ENCODE measurements around the gene RALGDS.
"Not testable (repeated sequence)": the region's sequence is repeated elsewhere in the genome, so short reads cannot be mapped to it uniquely, and the experiment has no call there.

The RALGDS gene

DNA sequence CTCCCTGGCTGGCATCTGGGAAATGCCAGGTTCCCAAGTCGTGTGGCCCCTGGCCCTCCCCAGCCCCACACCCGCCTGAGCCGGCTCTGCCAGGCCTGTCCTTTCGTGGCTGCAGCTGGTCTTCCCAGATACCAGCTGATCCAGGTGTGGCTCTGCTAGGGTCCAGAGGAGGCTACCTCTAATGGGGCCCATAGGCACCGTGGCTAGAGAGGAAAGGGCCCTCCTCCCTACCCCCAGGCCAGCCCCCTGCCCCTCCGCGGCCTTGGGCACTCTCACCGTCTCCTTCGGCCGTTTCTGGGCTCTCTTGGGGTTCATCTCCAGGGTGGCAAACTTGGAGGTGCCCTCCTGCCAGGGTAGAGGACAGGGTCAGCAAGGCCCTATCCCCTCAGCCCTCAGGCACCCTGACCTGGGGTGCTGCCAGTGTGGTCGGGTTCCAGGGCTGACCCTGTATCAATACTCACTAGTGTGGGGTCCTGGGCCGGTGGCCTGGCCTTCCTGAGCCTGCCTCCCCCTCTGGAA lies 17.0 kb downstream of the RALGDS start:
- no peak for DNase-seq

DNA sequence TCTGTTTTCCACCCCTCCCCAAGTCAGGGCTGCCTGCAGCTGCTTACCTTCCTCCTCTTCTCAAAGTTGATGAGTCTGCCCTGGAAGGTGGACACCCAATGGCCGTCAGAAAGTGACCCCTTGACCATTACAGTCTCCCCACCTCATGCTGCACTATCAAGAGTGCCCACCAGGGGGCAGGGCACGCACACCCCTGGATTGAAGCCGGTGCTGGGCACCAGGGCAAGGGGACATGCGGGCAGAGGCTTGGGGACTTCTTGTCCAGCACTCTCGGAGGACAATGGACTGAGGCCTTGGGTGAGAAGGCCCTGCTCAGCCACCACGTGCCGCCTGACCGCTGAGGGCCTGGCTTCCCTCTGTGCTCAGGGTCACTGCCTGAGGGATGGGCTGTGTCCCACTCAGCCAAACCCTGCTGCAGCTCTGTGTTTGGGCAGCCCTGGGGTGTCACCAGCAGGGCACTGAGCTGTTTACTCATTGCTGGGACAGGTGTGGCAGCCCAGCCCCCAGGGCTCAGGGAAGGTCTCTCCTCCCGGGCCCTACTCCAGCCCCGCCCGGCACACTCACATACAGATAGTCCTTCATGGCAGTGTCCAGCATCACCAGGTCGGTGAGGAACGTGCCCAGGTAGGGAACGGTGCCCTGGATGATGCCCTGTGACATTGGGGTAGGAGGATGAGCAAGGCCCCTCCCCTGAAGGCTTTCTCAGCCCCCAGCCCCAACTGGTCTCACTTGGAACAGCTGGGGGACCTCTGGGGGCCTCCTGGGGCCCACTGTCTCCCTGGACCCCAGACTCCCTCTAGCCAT lies 17.7 kb downstream of the RALGDS start:
- DNase-seq, result no peak

DNA sequence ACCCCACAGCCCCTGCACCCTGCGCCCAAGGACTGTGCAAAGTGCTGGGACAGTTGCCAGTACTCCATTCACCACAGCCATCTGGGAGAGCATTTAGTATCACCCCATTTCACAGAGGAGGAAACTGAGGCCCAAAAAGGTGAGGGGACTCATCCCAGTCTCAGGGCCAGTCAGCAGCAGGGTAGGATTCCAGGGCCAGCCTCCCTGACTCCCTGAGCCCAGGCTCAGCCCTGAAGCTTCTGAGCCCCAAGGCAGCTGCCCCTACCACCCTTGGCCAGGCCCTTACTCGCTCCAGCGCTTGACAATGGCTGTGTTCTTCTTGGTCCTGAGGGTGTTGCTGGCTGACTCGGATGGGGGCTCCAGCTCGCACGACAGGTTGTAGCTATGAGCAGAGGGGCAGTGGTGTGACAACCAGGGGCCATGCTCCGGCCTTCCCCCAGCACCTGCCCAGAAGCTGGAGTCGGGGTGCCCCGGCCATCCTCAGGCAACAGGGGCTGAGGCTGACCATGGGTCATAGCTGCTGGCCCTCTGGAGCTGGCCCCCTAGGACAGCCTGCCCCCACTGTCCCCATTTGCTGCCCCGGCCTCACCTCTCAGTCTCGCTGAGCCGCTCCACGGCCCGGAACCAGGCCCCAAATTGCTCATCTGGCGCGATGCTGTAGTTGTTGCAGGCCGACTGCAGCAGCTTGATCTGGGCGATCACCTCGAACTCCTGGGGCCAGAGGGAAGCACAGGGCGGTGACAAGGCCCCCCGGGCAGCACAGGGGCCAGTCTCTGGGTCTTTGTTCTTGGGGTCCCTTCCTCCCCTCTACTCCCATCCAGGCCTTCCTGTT lies 18.6 kb downstream of the RALGDS start:
- no peak for DNase-seq

DNA sequence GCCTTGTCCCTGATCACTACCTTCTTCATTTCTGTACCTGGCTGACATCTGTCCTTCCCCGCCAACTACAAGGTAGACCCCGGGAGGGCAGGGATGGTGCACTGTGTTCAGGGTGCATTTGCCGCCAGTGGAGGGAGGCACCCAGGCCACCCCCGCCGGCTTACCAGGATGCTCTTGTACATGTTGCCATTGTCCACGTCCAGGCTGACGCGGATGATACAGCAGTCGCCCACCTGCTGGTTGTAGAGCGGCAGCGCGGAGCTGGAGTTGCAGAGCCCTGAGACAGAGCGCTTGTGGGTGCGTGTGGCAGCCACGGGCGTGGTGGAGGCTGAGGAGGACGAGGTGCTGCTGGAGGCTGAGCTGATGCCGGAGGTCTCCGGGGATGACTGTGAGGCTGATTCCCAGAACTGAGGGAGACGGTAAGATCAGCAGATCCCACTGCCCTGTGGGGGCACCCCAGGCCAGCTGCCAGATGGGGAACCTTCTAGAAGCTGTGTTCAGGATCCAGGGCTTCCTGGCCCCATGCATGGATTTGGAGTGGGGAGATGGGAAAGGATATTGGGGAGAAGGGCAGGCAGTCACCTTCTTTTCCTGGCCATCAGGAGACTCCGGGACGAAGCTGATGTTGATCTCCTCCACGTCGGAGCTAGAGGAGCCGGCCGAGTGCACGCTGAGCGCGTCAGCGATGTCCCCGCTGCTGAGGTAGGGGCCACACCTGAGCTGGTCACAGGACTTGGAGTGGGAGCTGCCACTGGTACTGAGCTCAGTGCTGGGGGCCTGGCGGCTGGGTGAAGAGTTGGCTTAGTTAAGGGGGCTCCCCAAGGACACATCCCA lies 19.5 kb downstream of the RALGDS start:
- no peak for DNase-seq

DNA sequence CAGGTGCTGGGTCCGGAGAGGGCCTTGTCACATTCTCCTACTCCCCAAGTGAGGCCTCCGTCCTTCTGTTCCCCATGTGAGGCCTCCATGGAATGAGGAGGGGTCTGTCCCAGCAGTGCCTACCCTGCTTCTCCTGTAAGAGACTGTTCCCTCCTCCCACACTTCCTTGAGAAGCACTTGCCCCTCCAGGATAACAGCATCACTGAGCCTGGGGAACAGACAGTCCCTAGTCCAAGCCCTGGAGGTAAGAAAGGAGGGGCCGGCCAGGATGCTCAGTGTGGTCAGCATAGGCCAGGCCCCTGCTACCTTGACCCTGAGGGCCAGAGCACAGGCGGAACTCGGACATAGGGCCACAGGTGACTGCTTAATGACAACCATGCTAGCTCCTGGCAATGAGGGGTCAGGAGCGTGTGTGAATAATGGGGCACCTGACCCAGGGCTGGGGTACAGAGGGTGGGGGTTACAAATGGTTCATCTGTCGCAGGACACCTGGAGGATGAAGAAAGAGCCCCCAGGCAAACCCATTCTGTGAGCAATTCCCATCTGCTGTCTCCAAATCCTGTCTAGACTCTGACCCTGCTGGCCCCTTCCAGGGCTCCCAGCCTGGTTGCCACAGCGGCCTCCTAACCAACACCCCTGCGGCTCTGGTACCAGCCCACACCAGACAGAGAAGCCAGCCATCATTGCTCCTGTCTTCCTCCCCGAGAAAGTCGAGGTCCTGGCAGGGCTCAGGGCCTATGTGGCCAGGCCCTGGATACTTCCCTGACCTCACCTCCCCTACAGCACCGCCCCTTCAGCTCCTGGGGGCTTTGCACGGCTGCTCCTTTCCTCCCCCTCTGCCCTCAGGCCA lies 20.3 kb downstream of the RALGDS start:
- DNase-seq, result no peak

DNA sequence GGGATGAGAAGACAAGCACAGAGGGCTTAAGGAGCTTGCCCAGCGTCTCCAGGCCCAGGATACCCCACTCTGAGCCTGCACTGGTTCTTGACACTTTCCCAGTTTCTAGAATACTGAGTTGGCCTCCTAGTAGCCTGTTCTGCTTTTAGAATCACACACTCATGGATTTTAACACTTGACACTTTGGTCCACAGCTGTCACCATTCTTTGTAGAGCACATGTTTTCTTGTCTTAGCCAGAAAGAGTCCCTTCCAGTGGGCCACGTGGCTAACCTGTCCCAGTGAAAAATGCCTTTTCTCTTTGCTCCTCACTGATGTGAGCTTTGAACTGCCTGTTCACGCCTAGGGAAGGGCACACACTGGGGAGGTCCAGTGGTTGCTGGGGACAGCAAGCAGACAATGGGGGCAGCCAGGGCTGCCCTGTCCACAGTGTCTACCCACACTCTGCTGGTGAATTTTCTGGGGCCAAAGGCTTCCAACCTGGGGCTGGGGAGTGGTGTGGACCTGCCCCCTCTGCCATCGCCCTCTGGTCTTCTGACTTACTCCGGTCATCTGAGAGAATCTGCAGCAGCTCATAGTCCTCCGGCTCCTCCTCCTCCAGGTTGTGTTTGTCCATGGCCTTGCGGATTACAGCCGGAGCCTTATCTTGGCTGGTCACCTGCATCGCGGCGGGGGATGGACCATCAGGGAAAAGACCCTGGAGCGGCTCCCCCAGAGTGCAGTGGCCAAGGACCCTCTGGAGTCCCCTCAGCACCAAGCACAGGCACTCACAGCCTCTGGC lies 21.1 kb downstream of the RALGDS start:
- DNase-seq, result no peak

DNA sequence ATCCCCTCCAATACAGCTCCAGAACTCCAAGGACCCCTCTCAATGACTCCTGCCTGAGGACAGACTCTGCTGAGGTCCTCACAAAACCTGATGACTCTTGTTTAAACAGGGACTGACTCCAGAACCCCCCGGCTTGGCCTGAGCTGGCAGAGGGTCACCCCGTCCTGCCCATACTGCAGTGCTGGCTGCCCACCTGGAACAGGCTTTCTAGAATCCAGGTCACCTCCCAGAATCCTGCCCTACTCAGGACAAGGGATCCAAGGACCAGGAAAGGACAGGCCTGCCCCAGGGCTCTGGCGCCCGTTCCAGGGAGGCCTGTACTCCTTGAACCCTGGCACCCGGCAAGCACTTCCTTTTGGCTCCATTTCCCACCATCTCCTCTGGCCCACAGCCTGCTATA lies 22.2 kb downstream of the RALGDS start:
- no peak for DNase-seq

DNA sequence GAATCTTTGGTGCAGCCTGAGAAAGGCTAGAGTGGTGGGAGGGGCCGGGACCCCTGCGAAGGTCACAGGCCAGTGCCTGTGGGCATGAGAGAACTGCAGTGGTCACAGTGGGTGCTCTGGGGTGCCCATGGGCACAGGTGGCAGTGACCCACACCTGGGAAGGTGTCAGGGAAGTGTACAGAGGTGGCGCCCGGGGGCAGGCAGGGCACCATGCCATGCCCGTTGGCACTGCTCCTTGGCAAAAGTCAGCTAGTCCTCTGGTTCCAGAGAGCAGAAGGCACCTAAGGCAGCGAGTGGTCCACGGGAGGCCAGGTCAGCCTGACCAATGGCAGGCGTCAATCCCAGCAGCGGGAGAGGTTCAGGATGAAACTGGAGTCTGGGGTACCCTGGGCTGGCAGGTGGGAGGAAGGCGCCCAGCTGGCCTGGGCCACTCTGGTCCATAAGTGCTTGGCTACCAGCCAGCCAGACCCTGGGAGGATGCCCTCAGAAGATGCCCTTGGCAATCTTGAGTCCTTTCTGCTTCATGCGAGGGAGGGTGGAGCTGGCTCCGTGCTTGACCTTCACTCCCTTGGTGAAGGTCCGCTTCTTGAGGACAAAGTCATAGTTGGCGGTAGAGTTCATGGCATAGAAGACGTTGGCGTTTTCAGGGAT lies 22.8 kb downstream of the RALGDS start:
- DNase-seq, result no peak

DNA sequence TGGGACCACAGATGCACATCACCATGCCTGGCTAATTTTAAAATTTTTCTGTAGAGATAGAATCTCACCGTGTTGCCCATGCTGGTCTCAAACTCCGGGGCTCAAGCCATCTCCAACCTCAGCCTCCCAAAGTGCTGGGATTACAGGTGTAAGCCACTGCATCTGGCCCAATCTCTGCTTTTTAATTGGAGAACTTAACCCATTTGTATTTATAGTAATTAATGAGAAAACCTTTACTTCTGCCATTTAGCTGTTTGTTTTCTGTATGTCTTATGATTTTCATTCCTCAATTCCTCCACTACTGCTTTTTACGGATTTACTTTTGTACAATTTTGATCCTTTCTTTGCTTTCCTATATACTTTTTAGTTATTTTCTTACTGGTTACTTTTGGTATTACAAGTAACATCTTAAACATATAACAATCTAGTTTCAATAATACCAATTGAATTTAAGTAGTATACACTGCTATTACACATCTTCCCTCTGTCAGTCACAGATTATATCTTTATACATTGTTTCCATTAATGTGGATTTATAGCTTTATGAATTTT lies 26.1 kb downstream of the RALGDS start:
- no peak for DNase-seq

DNA sequence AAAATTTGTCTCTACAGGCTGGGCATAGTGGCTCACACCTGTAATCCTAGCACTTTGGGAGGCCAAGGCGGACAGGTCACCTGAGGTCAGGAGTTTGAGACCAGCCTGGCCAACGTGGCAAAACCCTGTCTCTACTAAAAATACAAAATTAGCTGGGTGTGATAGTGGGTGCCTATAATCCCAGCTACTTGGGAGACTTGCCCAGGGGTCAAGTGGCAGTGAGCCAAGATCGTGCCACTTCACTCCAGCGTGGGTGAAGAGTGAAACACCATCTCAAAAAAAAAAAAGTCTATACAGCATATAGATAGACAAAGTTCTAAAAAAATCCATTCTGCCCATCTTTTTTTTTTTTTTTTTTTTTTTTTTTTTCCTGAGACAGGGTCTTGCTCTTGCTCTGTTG lies 26.7 kb downstream of the RALGDS start:
- not testable (repeated sequence) for DNase-seq

DNA sequence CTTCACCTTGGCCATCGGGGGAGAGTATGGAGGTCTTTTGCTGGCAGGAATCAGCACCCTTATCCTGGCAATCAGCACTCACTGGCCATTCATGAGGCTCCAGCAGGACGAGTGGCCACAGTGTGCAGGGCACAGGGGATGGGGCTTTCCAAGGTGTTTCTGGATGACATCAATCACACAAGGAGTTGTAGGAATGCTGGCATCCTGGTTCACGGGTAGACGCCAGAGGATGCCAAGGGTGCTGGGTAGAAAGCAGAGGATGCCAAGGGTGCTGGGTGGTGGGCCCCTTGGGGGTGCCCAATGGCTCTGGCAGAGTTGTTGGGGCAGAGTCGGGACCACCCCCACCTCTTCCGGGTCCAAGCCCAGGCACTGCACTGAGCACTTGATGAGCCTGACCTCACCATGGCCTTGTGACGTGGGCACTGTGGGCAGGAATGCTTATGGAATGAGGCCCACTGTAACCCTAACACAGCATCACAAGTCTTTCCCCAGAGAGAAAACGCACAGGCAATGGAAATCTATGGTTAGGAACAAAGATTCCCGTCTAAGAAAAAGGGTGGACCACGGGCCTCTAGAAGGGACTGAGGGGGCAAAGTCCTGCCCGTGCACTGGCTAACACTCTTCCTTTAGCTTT lies 30.2 kb downstream of the RALGDS start:
- no peak for DNase-seq

DNA sequence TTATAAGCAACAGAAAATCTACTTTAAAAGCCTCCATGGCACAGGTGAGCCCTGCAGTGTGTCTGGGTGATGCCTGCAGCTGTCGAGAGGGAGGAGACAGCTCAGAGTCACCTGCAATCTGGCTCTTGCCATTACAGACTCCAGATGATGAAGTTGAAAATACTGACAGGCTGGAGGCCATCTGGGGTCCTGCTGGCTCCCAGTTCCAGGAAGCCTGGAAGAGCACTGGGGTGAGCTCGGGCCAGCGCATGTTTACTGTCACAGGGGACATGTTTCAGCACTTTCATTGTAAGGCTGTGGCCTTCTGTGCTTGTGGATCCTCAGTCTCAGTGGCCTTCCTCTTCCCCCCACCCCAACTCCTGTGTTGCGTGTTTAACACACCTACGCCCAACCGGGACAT lies 30.9 kb downstream of the RALGDS start:
- no peak for DNase-seq

DNA sequence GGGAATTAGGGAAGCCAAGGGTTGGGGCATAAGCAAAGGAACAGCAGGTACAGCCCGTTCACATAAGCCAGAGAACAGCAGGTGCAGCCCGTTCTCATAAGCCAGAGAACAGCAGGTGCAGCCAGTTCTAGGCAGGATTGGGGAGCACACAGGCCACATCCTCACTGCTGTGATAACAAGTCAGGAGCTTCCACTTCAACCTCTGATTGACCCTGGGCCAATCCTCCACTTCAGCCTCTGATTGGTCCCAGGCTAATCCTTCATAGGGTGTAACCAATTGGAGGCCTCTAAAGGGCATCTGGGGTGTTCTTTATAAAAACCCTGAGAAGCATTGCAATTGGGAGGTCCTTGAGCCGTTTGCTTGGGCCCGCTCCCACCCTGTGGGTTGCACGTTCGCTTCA lies 31.8 kb downstream of the RALGDS start:
- no peak for DNase-seq

DNA sequence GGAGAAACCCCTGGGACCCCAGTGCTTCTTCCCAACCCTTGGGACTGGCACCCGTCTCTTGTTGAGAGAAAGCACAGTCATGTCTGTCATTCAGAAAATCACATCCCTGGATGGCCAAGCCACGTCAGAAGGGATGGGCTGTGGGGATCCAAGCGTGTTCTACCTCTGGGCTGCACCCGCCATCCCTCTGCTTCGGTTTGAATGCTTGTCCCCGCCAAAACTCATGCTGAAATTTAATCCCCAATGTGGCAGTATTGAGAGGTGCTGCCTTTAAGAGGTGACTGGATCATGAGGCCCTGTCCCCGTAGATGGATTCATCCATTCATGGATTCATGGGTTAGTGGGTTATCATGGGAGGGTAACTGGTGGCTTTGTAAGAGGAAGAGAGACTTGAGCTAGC lies 32.3 kb downstream of the RALGDS start:
- no peak for DNase-seq

DNA sequence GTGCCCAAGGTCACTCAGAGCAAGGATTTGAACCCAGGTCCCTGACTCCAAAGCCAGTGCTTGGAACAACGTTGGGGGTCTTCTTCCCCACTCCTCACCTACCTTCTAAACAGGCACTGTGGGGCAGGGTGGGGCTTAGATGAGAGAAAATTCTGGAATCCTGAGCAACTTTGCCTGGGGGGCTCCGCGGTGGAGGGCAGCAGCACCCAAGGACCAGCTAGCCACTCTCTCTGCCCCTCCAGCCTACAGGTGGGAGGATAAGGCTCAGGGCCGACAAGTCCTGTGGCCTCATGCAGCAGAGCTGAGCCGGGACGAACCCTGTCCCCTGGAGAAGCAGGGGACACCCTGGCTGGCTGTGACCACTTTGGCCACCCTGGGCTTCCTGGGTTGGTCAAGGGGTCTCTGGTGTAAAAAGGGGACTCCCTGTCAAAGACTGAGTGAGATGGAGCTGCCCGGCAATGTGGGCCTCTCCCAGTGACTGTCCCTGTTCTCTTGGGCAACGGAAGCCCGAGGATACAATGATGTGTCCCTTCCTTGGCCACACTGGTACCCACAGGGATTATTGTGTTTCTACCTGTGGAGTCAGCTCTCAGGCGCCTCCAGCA lies 32.8 kb downstream of the RALGDS start:
- no peak for DNase-seq

DNA sequence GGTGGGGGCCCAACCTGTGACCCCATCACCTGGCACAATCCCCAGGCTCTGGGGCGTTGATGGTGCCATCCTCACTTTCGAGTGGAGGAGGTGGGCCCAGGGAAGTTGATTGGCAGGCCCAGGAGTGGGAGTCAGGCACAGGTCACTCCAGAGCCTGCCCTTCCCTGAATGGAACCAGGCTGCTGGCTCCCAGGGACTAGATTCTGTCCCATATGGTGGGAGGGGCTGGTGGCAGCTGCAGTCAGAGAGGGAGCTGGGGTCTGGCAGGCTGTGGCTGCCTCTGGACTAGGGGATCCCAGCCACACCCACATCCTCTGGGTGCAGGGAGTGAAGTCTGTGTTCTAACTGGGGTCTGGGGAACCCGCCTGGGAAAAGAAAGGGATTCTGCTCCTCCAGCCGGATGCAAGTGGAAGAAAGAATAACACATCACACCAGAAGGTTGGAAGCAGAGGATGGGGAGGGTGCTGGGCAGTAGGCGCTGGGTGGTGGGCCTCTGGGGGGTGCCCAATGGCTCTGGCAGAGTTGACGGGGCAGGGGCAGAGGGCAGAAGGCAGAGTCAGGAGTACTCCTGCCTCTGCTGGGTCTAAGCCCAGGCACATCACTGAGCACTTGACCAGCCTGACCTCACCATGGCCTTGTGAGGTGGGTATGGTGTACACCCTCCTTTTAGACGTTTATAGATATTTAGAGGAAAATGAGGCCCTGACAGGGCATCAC lies 33.5 kb downstream of the RALGDS start:
- no peak for DNase-seq

DNA sequence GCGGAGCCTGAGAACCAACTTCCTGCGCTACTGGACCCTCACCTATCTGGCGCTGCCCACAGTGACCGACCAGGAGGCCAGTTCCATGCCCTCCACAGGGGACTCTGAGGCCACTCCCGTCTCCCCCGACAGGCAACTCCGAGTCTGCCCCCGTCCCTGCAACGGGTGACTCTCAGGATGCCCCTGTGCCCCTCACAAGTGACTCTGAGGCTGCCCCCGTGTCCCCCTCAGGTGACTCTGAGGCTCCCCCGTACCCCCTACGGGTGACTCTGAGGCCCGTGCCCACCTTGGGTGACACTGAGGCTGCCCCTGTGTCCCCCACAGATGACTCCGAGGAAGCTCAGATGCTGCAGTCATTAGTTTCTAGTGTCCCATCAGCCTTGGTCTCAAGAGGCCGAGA lies 34.1 kb downstream of the RALGDS start:
- DNase-seq, result no peak

DNA sequence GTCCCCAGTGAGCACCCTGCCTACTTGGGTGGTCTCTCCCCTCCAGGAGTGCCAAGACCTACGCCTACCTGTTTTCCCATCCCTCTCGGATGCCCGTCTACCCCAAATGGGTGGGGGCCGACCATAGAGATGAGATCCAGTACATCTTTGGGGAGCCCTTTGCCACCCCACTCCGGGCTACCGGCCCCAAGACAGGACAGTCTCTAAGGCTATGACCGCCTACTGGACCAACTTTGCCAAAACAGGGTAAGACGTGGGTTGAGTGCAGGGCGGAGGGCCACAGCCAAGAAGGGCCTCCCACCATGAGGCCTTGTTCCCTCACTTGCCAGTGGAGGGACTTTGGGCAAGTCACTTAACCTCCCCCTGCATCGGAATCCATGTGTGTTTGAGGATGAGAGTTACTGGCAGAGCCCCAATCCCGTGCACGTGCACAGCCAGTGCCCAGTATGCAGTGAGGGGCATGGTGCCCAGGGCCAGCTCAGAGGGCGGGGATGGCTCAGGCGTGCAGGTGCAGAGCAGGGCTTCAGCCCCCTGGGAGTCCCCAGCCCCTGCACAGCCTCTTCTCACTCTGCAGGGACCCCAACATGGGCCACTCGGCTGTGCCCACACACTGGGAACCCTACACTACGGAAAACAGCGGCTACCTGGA lies 34.7 kb downstream of the RALGDS start:
- DNase-seq, result not testable (repeated sequence)
